B cell (primary cell): Measurements from ENCODE around the gene KRTAP10-3.

Source experiments
- EZH2 ChIP-seq: IDR thresholded peaks from 2 replicates; pipeline ENCODE4 v1.6.1; 2012; ENCODE audit warnings: borderline replicate concordance, low read depth, mild to moderate bottlenecking, moderate library complexity, low read length; ENCODE audit not compliant: insufficient read depth, poor library complexity, severe bottlenecking
- TF ChIP-seq, protein P1 (sequence below): fragments of 200-600 bp; IDR thresholded peaks from one replicate; pipeline ENCODE4 v1.8.0; 2022; ENCODE audit warnings: antibody characterized with exemption, mild to moderate bottlenecking

DNA sequence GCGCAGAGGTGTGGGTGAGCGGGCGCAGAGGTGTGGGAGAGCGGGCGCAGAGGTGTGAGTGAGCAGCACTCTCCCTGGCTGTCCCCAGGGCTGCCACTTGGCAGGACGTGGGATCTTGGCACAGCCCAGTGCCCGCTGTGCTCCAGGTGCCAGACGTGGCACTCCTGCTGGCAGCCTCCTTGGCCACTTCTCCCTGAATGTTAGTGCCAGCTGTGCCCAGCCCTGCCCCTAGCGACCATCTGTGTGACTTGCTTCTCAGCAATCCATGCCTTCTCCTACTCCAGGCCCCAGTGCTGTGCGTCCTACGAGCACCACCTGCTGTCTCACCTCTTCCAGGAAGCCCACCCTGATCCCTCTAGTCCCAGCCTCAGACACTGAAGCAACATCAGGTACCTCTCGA lies 49.1 kb downstream of the KRTAP10-3 start:
- TF ChIP-seq, protein P1, sequence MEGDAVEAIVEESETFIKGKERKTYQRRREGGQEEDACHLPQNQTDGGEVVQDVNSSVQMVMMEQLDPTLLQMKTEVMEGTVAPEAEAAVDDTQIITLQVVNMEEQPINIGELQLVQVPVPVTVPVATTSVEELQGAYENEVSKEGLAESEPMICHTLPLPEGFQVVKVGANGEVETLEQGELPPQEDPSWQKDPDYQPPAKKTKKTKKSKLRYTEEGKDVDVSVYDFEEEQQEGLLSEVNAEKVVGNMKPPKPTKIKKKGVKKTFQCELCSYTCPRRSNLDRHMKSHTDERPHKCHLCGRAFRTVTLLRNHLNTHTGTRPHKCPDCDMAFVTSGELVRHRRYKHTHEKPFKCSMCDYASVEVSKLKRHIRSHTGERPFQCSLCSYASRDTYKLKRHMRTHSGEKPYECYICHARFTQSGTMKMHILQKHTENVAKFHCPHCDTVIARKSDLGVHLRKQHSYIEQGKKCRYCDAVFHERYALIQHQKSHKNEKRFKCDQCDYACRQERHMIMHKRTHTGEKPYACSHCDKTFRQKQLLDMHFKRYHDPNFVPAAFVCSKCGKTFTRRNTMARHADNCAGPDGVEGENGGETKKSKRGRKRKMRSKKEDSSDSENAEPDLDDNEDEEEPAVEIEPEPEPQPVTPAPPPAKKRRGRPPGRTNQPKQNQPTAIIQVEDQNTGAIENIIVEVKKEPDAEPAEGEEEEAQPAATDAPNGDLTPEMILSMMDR, result no peak
- no peak for TF ChIP-seq EZH2
